GM21528 (cell line): ENCODE data around the gene ZFP69.

Experiments
- ATAC-seq: cut with Tn5 transposase; IDR thresholded peaks from one replicate; pipeline ENCODE4 v1.9.1; 2021; ENCODE audit warnings: mild to moderate bottlenecking, moderate library complexity; ENCODE audit not compliant: unreplicated experiment, low FRiP score

Gene ZFP69

GRCh38 chr1:40507973-40508372 lies 30.9 kb downstream of the ZFP69 start:
- no peak for ATAC-seq

- peak; percentile 87 for ATAC-seq
Observed at GRCh38 chr1:40508375-40509341, 31.6 kb downstream of the ZFP69 start, which contains the start of gene EXO5. Gene EXO5 (plus strand): TSS chr1:40508767. CDS start chr1:40514545, 5,778 bp downstream.

- ATAC-seq, result no peak
Observed at GRCh38 chr1:40519517-40519916, 42.4 kb downstream of the ZFP69 start.

GRCh38 chr1:40530735-40531380 lies 53.8 kb downstream of the ZFP69 start:
- ATAC-seq, result no peak

GRCh38 chr1:40531381-40532061 lies 54.4 kb downstream of the ZFP69 start, which contains the start of gene ZNF684:
Gene ZNF684 (plus strand): TSS chr1:40531637. CDS start chr1:40533167, 1,530 bp downstream.
- peak; percentile 96 for ATAC-seq

- no peak for ATAC-seq
Observed at GRCh38 chr1:40532062-40532389, 54.9 kb downstream of the ZFP69 start.

GRCh38 chr1:40532844-40533424 lies 55.8 kb downstream of the ZFP69 start:
- peak; percentile 45 for ATAC-seq

- no peak for ATAC-seq
Observed at GRCh38 chr1:40534589-40534988, 57.5 kb downstream of the ZFP69 start.

GRCh38 chr1:40535732-40536131 lies 58.6 kb downstream of the ZFP69 start:
- ATAC-seq, result no peak

GRCh38 chr1:40539338-40539737 lies 62.2 kb downstream of the ZFP69 start:
- ATAC-seq, result no peak
